AG09309 (cell line): ENCODE results near the gene CDON.

Experiments used
- DNase-seq: peaks from one replicate; pipeline ENCODE4 v3.0.0-alpha.2; 2010; ENCODE audit warnings: low read depth
- H3K4me3 ChIP-seq: 2 replicates; pipeline ENCODE4 v1.5.1; 2011; ENCODE audit warnings: mild to moderate bottlenecking, low read depth, low read length, moderate library complexity; ENCODE audit not compliant: control insufficient read depth
- TF ChIP-seq, protein P1 (sequence below): IDR thresholded peaks from 2 replicates; pipeline ENCODE4 v1.5.1; 2011; ENCODE audit warnings: mild to moderate bottlenecking, low read depth, low read length, inconsistent platforms; ENCODE audit not compliant: insufficient read depth, control insufficient read depth; ENCODE audit errors: missing control alignments

Gene CDON

DNA sequence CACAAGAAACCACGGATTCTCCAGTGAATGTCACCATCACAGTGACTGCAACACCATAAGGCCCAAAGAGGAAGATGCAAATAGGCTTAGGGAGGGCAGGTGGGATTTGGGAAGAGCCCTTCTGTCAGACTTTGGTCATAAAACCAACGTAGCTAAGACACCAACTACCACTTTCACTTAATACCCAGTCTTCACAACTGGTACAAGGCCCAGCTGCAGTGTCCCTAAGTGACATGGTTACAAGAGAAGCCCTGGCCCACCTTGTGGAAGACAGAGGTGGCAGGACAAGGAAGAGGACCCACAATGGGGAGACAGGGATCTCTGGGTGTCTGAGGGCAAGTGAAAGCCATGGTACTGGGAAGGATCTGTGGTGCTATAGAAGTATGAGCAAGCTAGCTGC is 106.8 kb downstream of the CDON start:
- DNase-seq: no peak
- no peak overlapping the region for H3K4me3 ChIP-seq
- TF ChIP-seq, protein P1, sequence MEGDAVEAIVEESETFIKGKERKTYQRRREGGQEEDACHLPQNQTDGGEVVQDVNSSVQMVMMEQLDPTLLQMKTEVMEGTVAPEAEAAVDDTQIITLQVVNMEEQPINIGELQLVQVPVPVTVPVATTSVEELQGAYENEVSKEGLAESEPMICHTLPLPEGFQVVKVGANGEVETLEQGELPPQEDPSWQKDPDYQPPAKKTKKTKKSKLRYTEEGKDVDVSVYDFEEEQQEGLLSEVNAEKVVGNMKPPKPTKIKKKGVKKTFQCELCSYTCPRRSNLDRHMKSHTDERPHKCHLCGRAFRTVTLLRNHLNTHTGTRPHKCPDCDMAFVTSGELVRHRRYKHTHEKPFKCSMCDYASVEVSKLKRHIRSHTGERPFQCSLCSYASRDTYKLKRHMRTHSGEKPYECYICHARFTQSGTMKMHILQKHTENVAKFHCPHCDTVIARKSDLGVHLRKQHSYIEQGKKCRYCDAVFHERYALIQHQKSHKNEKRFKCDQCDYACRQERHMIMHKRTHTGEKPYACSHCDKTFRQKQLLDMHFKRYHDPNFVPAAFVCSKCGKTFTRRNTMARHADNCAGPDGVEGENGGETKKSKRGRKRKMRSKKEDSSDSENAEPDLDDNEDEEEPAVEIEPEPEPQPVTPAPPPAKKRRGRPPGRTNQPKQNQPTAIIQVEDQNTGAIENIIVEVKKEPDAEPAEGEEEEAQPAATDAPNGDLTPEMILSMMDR: no peak

GRCh38 chr11:125954945-125955640 is 107.6 kb downstream of the CDON start:
- H3K4me3 ChIP-seq: no peak overlapping the region
- TF ChIP-seq, protein P1: no peak
- no peak for DNase-seq

DNA sequence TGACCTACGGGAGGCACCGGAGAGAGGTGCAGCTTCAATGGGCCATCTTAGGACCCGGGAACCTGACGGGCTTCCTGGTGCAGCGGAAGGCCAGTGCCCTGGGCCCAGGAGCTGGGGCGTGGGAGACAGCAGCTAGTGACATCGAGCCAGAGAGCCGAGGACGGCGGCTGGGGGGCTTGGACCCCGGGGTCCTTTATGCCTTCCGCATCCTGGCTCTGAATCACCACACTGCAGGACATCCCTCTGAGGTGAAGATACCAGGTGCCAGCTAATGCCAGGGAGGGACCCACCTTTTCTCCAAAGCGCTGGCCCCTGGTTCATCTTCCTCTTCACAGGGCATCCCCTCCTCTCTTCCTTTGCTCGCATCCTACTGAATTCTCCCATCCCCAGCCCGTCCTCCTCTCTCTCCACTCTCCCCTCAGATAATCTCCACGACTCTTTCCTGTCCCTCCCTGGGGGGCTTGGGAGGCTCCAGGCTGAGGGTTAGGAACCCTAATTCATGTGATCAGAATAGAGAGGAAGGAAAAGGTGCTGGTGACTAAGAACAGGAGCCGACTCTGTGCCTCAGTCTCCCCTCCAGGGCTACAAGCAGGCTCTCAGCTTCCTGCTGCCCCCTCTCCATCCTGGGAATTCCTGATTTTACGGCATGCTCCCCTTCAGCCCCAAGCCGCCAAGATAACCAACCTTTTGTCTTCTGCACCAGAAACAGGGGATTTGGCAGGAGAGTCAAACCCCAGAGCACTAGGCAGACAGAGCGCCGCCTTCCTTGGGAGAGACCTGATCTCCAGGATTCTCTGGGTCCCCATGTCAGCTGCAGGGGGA is 108.3 kb downstream of the CDON start:
- no peak overlapping the region for H3K4me3 ChIP-seq
- TF ChIP-seq, protein P1: no peak
- DNase-seq: no peak

DNA sequence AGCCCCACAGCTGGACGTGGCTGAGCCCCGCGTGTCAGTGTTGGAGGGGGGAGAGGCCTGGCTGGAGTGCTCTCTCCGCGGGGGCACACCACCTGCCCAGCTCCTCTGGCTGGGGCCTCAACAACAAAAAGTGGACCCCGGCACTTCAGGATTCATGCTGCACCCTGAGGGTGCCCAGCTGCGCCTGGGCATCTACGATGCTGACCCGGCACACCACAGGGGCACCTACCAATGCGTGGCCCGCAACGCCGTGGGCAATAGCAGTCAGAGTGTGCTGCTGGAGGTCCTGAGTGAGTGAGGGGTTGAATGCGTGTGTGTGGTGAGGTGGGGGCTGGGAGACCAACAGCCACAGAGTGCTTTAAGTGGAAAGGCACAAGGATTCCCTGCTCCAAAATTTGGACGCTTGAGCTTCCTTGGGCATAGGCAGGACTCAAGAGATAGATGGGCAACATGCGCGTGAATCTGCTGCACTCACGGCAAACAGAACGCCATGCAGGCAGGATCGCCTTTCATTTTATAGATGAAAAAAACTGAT is 109.2 kb downstream of the CDON start:
- TF ChIP-seq, protein P1: no peak
- H3K4me3 ChIP-seq: no peak overlapping the region

GRCh38 chr11:125952973-125953372 is 109.7 kb downstream of the CDON start:
- DNase-seq: no peak
- H3K4me3 ChIP-seq: no peak overlapping the region
- TF ChIP-seq, protein P1: no peak

More for the DNA sequence above, 109.2 kb downstream of the CDON start:
- no peak for DNase-seq

- DNase-seq: no peak
- TF ChIP-seq, protein P1: no peak
- H3K4me3 ChIP-seq: no peak overlapping the region
Measured at GRCh38 chr11:125952559-125952958, 110.1 kb downstream of the CDON start.
